DMS 273 (cell line): ENCODE results near the gene SUGT1.
"Not testable (repeated sequence)": the region's sequence is repeated elsewhere in the genome, so short reads cannot be mapped to it uniquely, and the experiment has no call there.

ENCODE experiments used
- DNase-seq: peaks from one replicate; lab custom pipeline; 2025; ENCODE audit not compliant: unreplicated experiment; lab: John Stamatoyannopoulos, UW

The SUGT1 gene

GRCh38 chr13:52652196-52652979 is at the start of gene SUGT1:
SUGT1 (plus strand) TSS chr13:52652836; CDS start chr13:52652921, 85 bp downstream.
- peak; percentile 97 for DNase-seq

- DNase-seq, result not testable (repeated sequence)
Measured at GRCh38 chr13:52603316-52603715, 49.3 kb upstream of the SUGT1 start.

GRCh38 chr13:52606126-52606525 is 46.5 kb upstream of the SUGT1 start:
- not testable (repeated sequence) for DNase-seq

GRCh38 chr13:52606795-52607194 is 45.8 kb upstream of the SUGT1 start:
- DNase-seq, result not testable (repeated sequence)

GRCh38 chr13:52608184-52608583 is 44.5 kb upstream of the SUGT1 start:
- DNase-seq, result not testable (repeated sequence)

GRCh38 chr13:52609013-52609606 is 43.5 kb upstream of the SUGT1 start:
- DNase-seq, result peak; percentile 54

GRCh38 chr13:52610158-52610557 is 42.5 kb upstream of the SUGT1 start:
- DNase-seq, result not testable (repeated sequence)

- no peak for DNase-seq
Measured at GRCh38 chr13:52615134-52615801, 37.4 kb upstream of the SUGT1 start.

- peak; percentile 12 for DNase-seq
Measured at GRCh38 chr13:52615812-52616211, 36.8 kb upstream of the SUGT1 start.

- peak; percentile 93 for DNase-seq
Measured at GRCh38 chr13:52617070-52618060, 35.3 kb upstream of the SUGT1 start.

GRCh38 chr13:52631083-52631690 is 21.4 kb upstream of the SUGT1 start:
- DNase-seq, result not testable (repeated sequence)

GRCh38 chr13:52638666-52639328 is 13.8 kb upstream of the SUGT1 start:
- DNase-seq, result no peak

- no peak for DNase-seq
Measured at GRCh38 chr13:52642131-52642530, 10.5 kb upstream of the SUGT1 start, which contains the start of gene HNRNPA1L2. HNRNPA1L2 (plus strand) TSS chr13:52642431; CDS start chr13:52642493, 62 bp downstream.

GRCh38 chr13:52644108-52644507 is 8.5 kb upstream of the SUGT1 start:
- peak; percentile 76 for DNase-seq

GRCh38 chr13:52646967-52647366 is 5.7 kb upstream of the SUGT1 start:
- no peak for DNase-seq

- DNase-seq, result no peak
Measured at GRCh38 chr13:52650731-52651130, 1.9 kb upstream of the SUGT1 start.

- peak; percentile 85 for DNase-seq
Measured at GRCh38 chr13:52651897-52652195, 790 bp upstream of the SUGT1 start.

- no peak for DNase-seq
Measured at GRCh38 chr13:52652980-52653303, 306 bp downstream of the SUGT1 start.

- DNase-seq, result no peak
Measured at GRCh38 chr13:52659340-52659739, 6.7 kb downstream of the SUGT1 start.

- no peak for DNase-seq
Measured at GRCh38 chr13:52664272-52664671, 11.6 kb downstream of the SUGT1 start.
